Heart left ventricle (tissue), 16 donors: ENCODE measurements around the gene CCDC192. TPM values are rescaled to one million over a fixed set of nuclear protein-coding genes. Genes with fewer than 3 reads are reported as not detected.

Experiments used
- ATAC-seq, 4 donors: fragments of 200-7000 bp; cut with Tn5 transposase; one replicate each; pipeline ENCODE4 v1.9.1; 2020 to 2022; ENCODE audit warnings: moderate library complexity in 4 of 4, mild to moderate bottlenecking in 3 of 4, moderate number of reproducible peaks in 1 of 4
- DNase-seq, 5 donors: peaks; one replicate each; pipeline ENCODE4 v3.0.0-alpha.2; 2020
- H3K27ac ChIP-seq, 12 donors: fragments of 200-600 bp; sonication (generic) in 4 of 12; one replicate each; pipeline versions ENCODE4 v1.5.0 to v1.8.0; 2016 to 2022; ENCODE audit warnings: mild to moderate bottlenecking in 2 of 12
- H3K27me3 ChIP-seq, 9 donors: fragments of 200-600 bp; sonication (generic) in 2 of 9; one replicate each; pipeline versions ENCODE4 v1.5.1 to v1.8.0; 2016 to 2022; ENCODE audit warnings: mild to moderate bottlenecking in 3 of 9
- H3K36me3 ChIP-seq, 9 donors: fragments of 200-600 bp; sonication (generic) in 2 of 9; one replicate each; pipeline versions ENCODE4 v1.5.0 to v1.8.0; 2018 to 2022; ENCODE audit warnings: mild to moderate bottlenecking in 2 of 9
- H3K4me1 ChIP-seq, 12 donors: fragments of 200-600 bp; sonication (generic) in 4 of 12; one replicate each; pipeline versions ENCODE4 v1.5.0 to v1.8.0; 2016 to 2022; ENCODE audit warnings: mild to moderate bottlenecking in 3 of 12
- H3K4me3 ChIP-seq, 12 donors: fragments of 200-600 bp; sonication (generic) in 4 of 12; one replicate each; pipeline versions ENCODE4 v1.5.0 to v1.8.0; 2017 to 2022; ENCODE audit warnings: mild to moderate bottlenecking in 9 of 12, moderate library complexity in 4 of 12
- H3K9me3 ChIP-seq, 12 donors: fragments of 200-600 bp; sonication (generic) in 4 of 12; one replicate each; pipeline versions ENCODE4 v1.5.0 to v1.8.0; 2016 to 2022; ENCODE audit warnings: mild to moderate bottlenecking in 1 of 12
- CTCF ChIP-seq, 12 donors: fragments of 200-600 bp; sonication (generic) in 4 of 12; IDR thresholded peaks; one replicate each; pipeline versions ENCODE4 v1.5.0 to v1.8.0; 2018 to 2022; ENCODE audit warnings: antibody characterized with exemption in 12 of 12, mild to moderate bottlenecking in 5 of 12
- POLR2A ChIP-seq, 2 donors: fragments of 450-650 bp; IDR thresholded peaks; one replicate each; pipeline ENCODE4 v1.6.1; 2017; ENCODE audit warnings: antibody characterized with exemption in 2 of 2, mild to moderate bottlenecking in 2 of 2, moderate library complexity in 2 of 2
- WGBS, 4 donors: extraction: QIAGEN DNeasy Blood & Tissue Kit in 2 of 4; methylation state at CpG; one replicate each; pipeline versions ENCODE4 v1.1.5 to v1.1.7; 2013 to 2018; 5-methylcytosine and 5-hydroxymethylcytosine counted together
- intact Hi-C, 10 donors: fragments of 100-400 bp; cut with DNase I; formaldehyde crosslinking; loops; one replicate each; pipeline versions ENCODE4 v1.11.1 to v1.14.2; 2022
- polyA plus RNA-seq, 2 donors: library from polyadenylated mRNA; stranded (reverse); fragments of 200-250 nt; gene quantifications; one replicate each; pipeline ENCODE4 v1.2.3, GENCODE V29; 2013
- total RNA-seq, 9 donors: library from RNA; depleted of rRNA in 2 of 9; stranded (reverse); fragments of >200 nt in 2 of 9; fragmentation: NEBNext Ultra II Directional in 3 of 9; extraction: Animal tissue kit (Norgen Biotek cat#: 25700) in 3 of 9; gene quantifications; one replicate each; pipeline versions ENCODE4 v1.1.0 to v1.2.4, GENCODE V29; 2016 to 2023
- donor health status: ischemic (EF 13 %, LVEDD 7.1; RV severe dilation, severe dysfunction).
- donor health status: healthy with polysubstance abuse.
- donor health status: DM: no; HTN: yes; CAD: no.
- donor health status: DM: no; HTN: no; CAD: no.
- donor health status: ischemic (EF 25% LVEDD 6.9; RV normal size, moderate dysfunction).
- donor health status: ischemic (EF 25% LVEDD 5.7; RV mildly dilated, moderate dysfunction).
- donor health status: healthy.
- donor health status: DM: yes; HTN: yes; CAD: no.
- donor health status: ischemic (EF 35%, LVEDD 5.7; RV mildly dilated, moderate dysfunction).
- donor health status: nonischemic (EF 11% LVEDD 7.7; RV severe dilation, severe dysfunction).
- donor health status: DM: yes; HTN: yes; CAD: no.
- donor health status: PGD.
- donor health status: ischemic (EF 29% LVEDD 5.4; RV normal size, mild dysfunction).
- donor health status: nonischemic (EF 23%, LVEDD 6.1; RV moderate dilation, normal function).

Gene CCDC192
- total and polyA plus RNA-seq, 11 donors = 0.07 to 1.3 (median 0.42) TPM; not detected in 8

- no peak overlapping the region for H3K4me3 ChIP-seq
- no peak for DNase-seq
- no peak for ATAC-seq
- TF ChIP-seq CTCF (IDR thresholded peaks at IDR 0.05) = no peak
- no peak for TF ChIP-seq POLR2A (IDR thresholded peaks at IDR 0.05)
- WGBS, 4 donors = 76 to 87% (median 83%) methylated on average over 1 of the region's 1 CpG
- no peaks in the 10 kb centered on the region for H3K9me3 ChIP-seq
- no peak overlapping the region for H3K27ac ChIP-seq
- no peaks in the 10 kb centered on the region for H3K36me3 ChIP-seq
- no peaks in the 10 kb centered on the region for H3K27me3 ChIP-seq
- intact Hi-C loops = no loop called here
- peaks cover 0 to 9% (median 0%) of the 10 kb centered on the region in 12 donors for H3K4me1 ChIP-seq
Observed at GRCh38 chr5:127805448-127805847, 102.3 kb downstream of the CCDC192 start.

- H3K27ac ChIP-seq = no peak overlapping the region
- no peak for DNase-seq
- intact Hi-C loops = no loop called here
- WGBS, 4 donors = 94 to 98% (median 95%) methylated on average over 3 of the region's 3 CpGs
- H3K27me3 ChIP-seq = no peaks in the 10 kb centered on the region
- H3K4me3 ChIP-seq = no peak overlapping the region
- H3K4me1 ChIP-seq = peaks cover 0 to 7% (median 0%) of the 10 kb centered on the region in 12 donors
- no peak for ATAC-seq
- no peak for TF ChIP-seq POLR2A (IDR thresholded peaks at IDR 0.05)
- TF ChIP-seq CTCF (IDR thresholded peaks at IDR 0.05) = no peak
- H3K9me3 ChIP-seq = no peaks in the 10 kb centered on the region
- H3K36me3 ChIP-seq = no peaks in the 10 kb centered on the region
Observed at GRCh38 chr5:127806776-127807175, 103.6 kb downstream of the CCDC192 start.

GRCh38 chr5:127809533-127809932 lies 106.3 kb downstream of the CCDC192 start:
- intact Hi-C loops = no loop called here
- Histone ChIP-seq H3K4me1 (no peaks in the 10 kb centered on the region), H3K27ac (no peak overlapping the region), H3K36me3 (no peaks in the 10 kb centered on the region), H3K9me3 (no peaks in the 10 kb centered on the region), H3K4me3 (no peak overlapping the region), H3K27me3 (no peaks in the 10 kb centered on the region)
- TF ChIP-seq CTCF (IDR thresholded peaks at IDR 0.05) (no peak), POLR2A (IDR thresholded peaks at IDR 0.05) (no peak)
- DNase-seq (no peak), ATAC-seq (no peak)
- WGBS, 4 donors = 88 to 96% (median 92%) methylated on average over 1 of the region's 1 CpG

- no peak for DNase-seq
- Histone ChIP-seq H3K27ac (no peak overlapping the region), H3K4me3 (no peak overlapping the region), H3K36me3 (no peaks in the 10 kb centered on the region), H3K9me3 (no peaks in the 10 kb centered on the region), H3K27me3 (no peaks in the 10 kb centered on the region), H3K4me1 (peaks cover 0 to 2% (median 0%) of the 10 kb centered on the region in 12 donors)
- TF ChIP-seq POLR2A (IDR thresholded peaks at IDR 0.05) (no peak), CTCF (IDR thresholded peaks at IDR 0.05) (no peak)
- WGBS, 4 donors = 68 to 83% (median 75%) methylated on average over 1 of the region's 1 CpG
- intact Hi-C loops = no loop called here
- no peak for ATAC-seq
Observed at GRCh38 chr5:127810017-127810416, 106.8 kb downstream of the CCDC192 start.
